ENCODE measurements around the gene MBD3. TPM values are rescaled to one million over a fixed set of nuclear protein-coding genes. Genes with fewer than 3 reads are reported as not detected.

MBD3 gene
- total RNA-seq, 1 donor from 2014 or later: 71.9 TPM

DNA sequence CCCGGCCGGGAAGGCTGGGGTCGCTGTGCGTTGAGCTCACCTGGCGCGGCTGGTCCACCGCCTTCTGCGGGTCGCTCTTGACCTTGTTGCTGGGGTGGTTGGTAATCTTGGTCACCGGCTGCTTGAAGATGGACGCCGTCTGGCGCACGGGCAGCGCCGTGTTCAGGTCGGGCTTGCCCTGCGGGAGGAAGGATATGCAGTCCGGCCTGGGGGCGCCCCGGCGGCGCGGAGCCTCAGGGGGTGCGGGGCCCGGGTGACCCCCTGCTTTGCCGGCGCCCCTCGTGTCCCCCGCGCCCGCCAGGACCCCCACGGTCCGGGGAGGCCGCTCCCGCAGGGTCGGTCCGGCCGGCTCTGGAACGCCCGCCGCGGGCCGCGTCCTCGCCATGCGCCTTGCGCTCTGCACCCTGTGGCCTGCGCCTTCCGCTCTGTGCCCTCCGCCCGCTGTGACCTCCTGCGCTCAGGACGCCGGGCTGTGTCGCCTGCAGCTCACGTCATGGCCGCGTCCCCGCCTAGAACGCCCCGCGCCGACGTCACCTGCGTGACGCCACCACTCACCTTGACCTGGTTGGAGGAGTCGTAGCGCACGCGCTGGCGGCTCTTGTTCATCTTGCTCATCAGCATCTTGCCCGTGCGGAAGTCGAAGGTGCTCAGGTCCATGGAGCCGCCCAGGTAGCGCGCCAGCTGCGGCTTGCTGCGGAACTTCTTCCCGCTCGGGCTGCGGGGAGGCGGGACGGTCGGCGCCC lies 8.0 kb downstream of the MBD3 start:
- no peak overlapping the region for H3K27ac ChIP-seq (ENCODE audit: low read depth, low read length)
- peaks cover 34% of the 10 kb centered on the region for H4K20me1 ChIP-seq (ENCODE audit: insufficient read depth, low read length)
- no peak overlapping the region for H3K27ac Mint-ChIP-seq (ENCODE audit: unreplicated experiment)
- DNase-seq (ENCODE audit: low read depth): no peak
- H3K4me3 Mint-ChIP-seq (ENCODE audit: unreplicated experiment): no peak overlapping the region
- FAIRE-seq: no peak
- no peaks in the 10 kb centered on the region for H3K4me1 ChIP-seq (ENCODE audit: insufficient read depth, low read length)
- H3K9me3 ChIP-seq (ENCODE audit: insufficient read depth, low read depth, low read length): no peaks in the 10 kb centered on the region
- no peak overlapping the region for H3K9ac ChIP-seq (ENCODE audit: low read length)
- peaks cover 50% of the 10 kb centered on the region for H3K79me2 ChIP-seq (ENCODE audit: insufficient read depth, low read length)
- H3K36me3 Mint-ChIP-seq (ENCODE audit: low read depth, unreplicated experiment): peaks cover 12% of the 10 kb centered on the region
- H3K9me3 Mint-ChIP-seq (ENCODE audit: unreplicated experiment): no peaks in the 10 kb centered on the region
- H3K4me1 Mint-ChIP-seq (ENCODE audit: low read depth, unreplicated experiment): no peaks in the 10 kb centered on the region
- H2AFZ ChIP-seq (ENCODE audit: low read depth, low read length): no peak overlapping the region
- no peak overlapping the region for H3K4me2 ChIP-seq (ENCODE audit: low read length)
- no peaks in the 10 kb centered on the region for H3K27me3 Mint-ChIP-seq (ENCODE audit: low read depth, unreplicated experiment)
- H3K36me3 ChIP-seq (ENCODE audit: insufficient read depth, low read length): peaks cover 8% of the 10 kb centered on the region
- TF ChIP-seq CTCF (IDR thresholded peaks at IDR 0.05; ENCODE audit: insufficient read depth, low read depth, low read length): no peak
- TF ChIP-seq EZH2 (IDR thresholded peaks at IDR 0.05; ENCODE audit: insufficient read depth, low read length): no peak
- H3K27me3 ChIP-seq (ENCODE audit: insufficient read depth, low read length): no peaks in the 10 kb centered on the region
- no peak overlapping the region for H3K4me3 ChIP-seq (ENCODE audit: insufficient read depth, low read depth, low read length)

DNA sequence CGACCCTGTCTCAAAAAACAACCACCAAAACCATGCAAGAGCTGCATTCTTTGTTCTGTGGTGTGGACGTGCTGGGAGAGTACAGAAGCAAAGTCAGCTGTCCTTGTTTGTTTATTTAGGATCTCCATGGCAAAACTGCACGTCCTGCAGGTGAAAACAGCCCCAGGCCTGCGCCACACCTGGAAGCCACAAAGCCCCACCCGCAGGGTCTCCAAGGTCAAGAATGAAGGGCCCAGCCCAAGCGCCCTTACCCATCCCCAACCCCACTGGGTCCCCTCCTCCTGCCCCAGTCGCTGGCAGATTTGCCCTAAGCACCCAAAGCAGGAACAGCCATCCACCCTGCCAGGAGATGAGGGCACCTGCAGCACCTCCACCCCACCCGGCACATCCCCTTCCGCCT lies 10.5 kb downstream of the MBD3 start:
- Histone ChIP-seq H3K4me2 (ENCODE audit: low read length) (no peak overlapping the region), H3K27me3 (ENCODE audit: insufficient read depth, low read length) (no peaks in the 10 kb centered on the region), H3K4me3 (ENCODE audit: insufficient read depth, low read depth, low read length) (no peak overlapping the region), H3K27ac (ENCODE audit: low read depth, low read length) (no peak overlapping the region), H3K36me3 (ENCODE audit: insufficient read depth, low read length) (peaks cover 8% of the 10 kb centered on the region), H3K9me3 (ENCODE audit: insufficient read depth, low read depth, low read length) (no peaks in the 10 kb centered on the region), H3K9ac (ENCODE audit: low read length) (no peak overlapping the region), H3K79me2 (ENCODE audit: insufficient read depth, low read length) (peaks cover 25% of the 10 kb centered on the region), H4K20me1 (ENCODE audit: insufficient read depth, low read length) (peaks cover 16% of the 10 kb centered on the region), H3K4me1 (ENCODE audit: insufficient read depth, low read length) (no peaks in the 10 kb centered on the region), H2AFZ (ENCODE audit: low read depth, low read length) (no peak overlapping the region)
- Mint-ChIP-seq H3K27me3 (ENCODE audit: low read depth, unreplicated experiment) (no peaks in the 10 kb centered on the region), H3K9me3 (ENCODE audit: unreplicated experiment) (no peaks in the 10 kb centered on the region), H3K4me1 (ENCODE audit: low read depth, unreplicated experiment) (no peaks in the 10 kb centered on the region), H3K4me3 (ENCODE audit: unreplicated experiment) (no peak overlapping the region), H3K36me3 (ENCODE audit: low read depth, unreplicated experiment) (peaks cover 13% of the 10 kb centered on the region), H3K27ac (ENCODE audit: unreplicated experiment) (no peak overlapping the region)
- TF ChIP-seq EZH2 (IDR thresholded peaks at IDR 0.05; ENCODE audit: insufficient read depth, low read length) (no peak), CTCF (IDR thresholded peaks at IDR 0.05; ENCODE audit: insufficient read depth, low read depth, low read length) (no peak)
- no peak for DNase-seq (ENCODE audit: low read depth)
- FAIRE-seq: no peak

DNA sequence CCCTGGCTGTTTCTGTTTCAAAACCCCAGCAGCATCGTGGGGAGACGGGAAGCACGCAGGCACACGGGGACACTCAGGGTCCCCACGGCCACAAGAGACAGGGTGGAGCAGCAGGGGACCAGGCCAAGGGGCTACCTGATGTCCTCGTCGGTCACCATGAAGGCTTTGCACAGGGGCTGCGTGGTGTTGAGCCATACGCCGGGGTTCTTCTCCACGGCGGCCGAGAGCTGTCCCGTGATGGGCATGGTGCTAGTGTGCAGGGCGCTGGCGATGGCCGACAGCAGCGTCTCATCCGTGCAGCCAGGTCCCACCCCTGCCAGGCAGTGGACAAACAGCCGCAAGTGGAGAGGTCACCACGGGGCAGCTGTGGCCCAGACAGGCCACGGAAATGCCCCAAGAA lies 11.7 kb downstream of the MBD3 start:
- peaks cover 10% of the 10 kb centered on the region for H3K36me3 Mint-ChIP-seq (ENCODE audit: low read depth, unreplicated experiment)

More for the DNA sequence above, 11.7 kb downstream of the MBD3 start:
- H3K4me2 ChIP-seq (ENCODE audit: low read length): no peak overlapping the region
- no peak overlapping the region for H3K27ac Mint-ChIP-seq (ENCODE audit: unreplicated experiment)
- no peaks in the 10 kb centered on the region for H3K4me1 Mint-ChIP-seq (ENCODE audit: low read depth, unreplicated experiment)
- peaks cover 17% of the 10 kb centered on the region for H4K20me1 ChIP-seq (ENCODE audit: insufficient read depth, low read length)
- no peaks in the 10 kb centered on the region for H3K27me3 Mint-ChIP-seq (ENCODE audit: low read depth, unreplicated experiment)
- no peak overlapping the region for H3K4me3 Mint-ChIP-seq (ENCODE audit: unreplicated experiment)
- no peak overlapping the region for H2AFZ ChIP-seq (ENCODE audit: low read depth, low read length)
- H3K9ac ChIP-seq (ENCODE audit: low read length): no peak overlapping the region
- H3K4me3 ChIP-seq (ENCODE audit: insufficient read depth, low read depth, low read length): no peak overlapping the region
- DNase-seq (ENCODE audit: low read depth): no peak
- no peak for FAIRE-seq
- H3K4me1 ChIP-seq (ENCODE audit: insufficient read depth, low read length): no peaks in the 10 kb centered on the region
- no peak for TF ChIP-seq EZH2 (IDR thresholded peaks at IDR 0.05; ENCODE audit: insufficient read depth, low read length)
- no peak for TF ChIP-seq CTCF (IDR thresholded peaks at IDR 0.05; ENCODE audit: insufficient read depth, low read depth, low read length)
- H3K9me3 ChIP-seq (ENCODE audit: insufficient read depth, low read depth, low read length): no peaks in the 10 kb centered on the region
- peaks cover 8% of the 10 kb centered on the region for H3K36me3 ChIP-seq (ENCODE audit: insufficient read depth, low read length)
- peaks cover 15% of the 10 kb centered on the region for H3K79me2 ChIP-seq (ENCODE audit: insufficient read depth, low read length)
- no peaks in the 10 kb centered on the region for H3K27me3 ChIP-seq (ENCODE audit: insufficient read depth, low read length)
- H3K9me3 Mint-ChIP-seq (ENCODE audit: unreplicated experiment): no peaks in the 10 kb centered on the region
- no peak overlapping the region for H3K27ac ChIP-seq (ENCODE audit: low read depth, low read length)

All from astrocyte (in vitro differentiated cells and primary cell).